ACC112 (cell line): ENCODE measurements around the gene SMOC2.

ENCODE experiments used
- H2AFZ ChIP-seq: fragments of 200-600 bp; sonication (generic); one replicate; pipeline ENCODE4 v1.6.0; 2017; ENCODE audit warnings: antibody characterized with exemption, low read length; ENCODE audit not compliant: unreplicated experiment
- H3K27ac ChIP-seq: fragments of 200-600 bp; sonication (generic); 2 replicates; pipeline ENCODE4 v1.5.1; 2014; ENCODE audit warnings: low read depth, mild to moderate bottlenecking, antibody characterized with exemption, low read length, moderate library complexity
- H3K27me3 ChIP-seq: fragments of 200-600 bp; sonication (generic); 2 replicates; pipeline ENCODE4 v1.6.1; 2014; ENCODE audit warnings: mild to moderate bottlenecking, antibody characterized with exemption, low read length, moderate library complexity, mixed read lengths; ENCODE audit not compliant: insufficient read depth
- H3K36me3 ChIP-seq: fragments of 200-600 bp; sonication (generic); 2 replicates; pipeline ENCODE4 v1.6.1; 2016; ENCODE audit warnings: mild to moderate bottlenecking, antibody characterized with exemption, low read length, moderate library complexity, mixed read lengths; ENCODE audit not compliant: insufficient read depth
- H3K4me1 ChIP-seq: fragments of 200-600 bp; sonication (generic); one replicate; pipeline ENCODE4 v1.6.1; 2016; ENCODE audit warnings: low read length, mixed read lengths; ENCODE audit not compliant: insufficient read depth, unreplicated experiment, control insufficient read depth
- H3K4me3 ChIP-seq: fragments of 200-600 bp; sonication (generic); 2 replicates; pipeline ENCODE4 v1.5.1; 2014; ENCODE audit warnings: mild to moderate bottlenecking, low read depth, low read length
- H3K79me2 ChIP-seq: fragments of 200-600 bp; sonication (generic); one replicate; pipeline ENCODE4 v1.6.0; 2016; ENCODE audit warnings: low read length; ENCODE audit not compliant: control insufficient read depth, unreplicated experiment, insufficient read depth

SMOC2 gene

GRCh38 chr6:168447700-168448099, 6.7 kb downstream of the SMOC2 start:
- Histone ChIP-seq H3K79me2 (peaks cover 3% of the 10 kb centered on the region), H3K27ac (no peak overlapping the region), H2AFZ (no peak overlapping the region), H3K36me3 (no peaks in the 10 kb centered on the region), H3K4me1 (no peaks in the 10 kb centered on the region), H3K4me3 (no peak overlapping the region), H3K27me3 (no peaks in the 10 kb centered on the region)

GRCh38 chr6:168448243-168448855, 7.4 kb downstream of the SMOC2 start:
- no peak overlapping the region for H3K4me3 ChIP-seq
- H3K79me2 ChIP-seq: peaks cover 3% of the 10 kb centered on the region
- H3K27me3 ChIP-seq: no peaks in the 10 kb centered on the region
- no peak overlapping the region for H3K27ac ChIP-seq
- H3K4me1 ChIP-seq: peaks cover 3% of the 10 kb centered on the region
- no peaks in the 10 kb centered on the region for H3K36me3 ChIP-seq
- H2AFZ ChIP-seq: no peak overlapping the region

- Histone ChIP-seq H3K4me1 (peaks cover 3% of the 10 kb centered on the region), H2AFZ (no peak overlapping the region), H3K27me3 (no peaks in the 10 kb centered on the region), H3K36me3 (no peaks in the 10 kb centered on the region), H3K27ac (no peak overlapping the region), H3K4me3 (no peak overlapping the region), H3K79me2 (no peaks in the 10 kb centered on the region)
Observed at GRCh38 chr6:168450917-168451316, 9.9 kb downstream of the SMOC2 start.

GRCh38 chr6:168451805-168452517, 11.0 kb downstream of the SMOC2 start:
- no peak overlapping the region for H2AFZ ChIP-seq

DNA sequence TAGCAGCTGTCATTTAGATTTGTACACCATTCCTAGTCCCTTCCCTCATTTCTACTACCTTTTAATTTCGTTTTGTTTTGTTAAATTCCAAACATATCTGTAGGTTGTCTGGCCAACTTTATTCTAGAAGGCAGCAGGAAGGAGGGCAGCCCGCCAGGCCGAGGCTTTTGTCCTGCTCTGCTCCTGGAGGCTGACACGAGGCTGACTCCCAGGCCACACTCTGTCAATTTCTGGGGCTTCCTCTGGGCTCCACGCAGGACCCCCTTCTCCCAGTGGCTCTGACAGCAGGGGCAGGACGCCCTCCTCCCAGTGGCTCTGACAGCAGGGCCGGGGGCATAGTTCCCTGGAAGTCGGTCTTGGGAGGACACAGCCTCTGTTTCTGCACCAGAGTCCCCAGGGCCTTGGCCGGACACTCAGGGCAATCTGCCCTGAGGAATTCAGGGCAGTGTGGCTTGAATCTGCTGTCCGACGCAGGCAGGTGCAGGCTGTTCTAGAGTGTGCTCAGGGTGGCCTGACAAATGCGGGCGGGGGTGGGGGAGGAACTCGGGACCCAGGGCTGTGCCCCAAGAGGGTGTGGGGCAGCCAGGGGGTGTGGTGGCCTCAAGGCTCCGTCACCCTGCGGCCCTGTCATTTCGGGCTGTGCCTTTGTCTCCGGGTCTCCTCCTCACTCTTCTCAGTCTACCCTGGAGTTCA, 11.8 kb downstream of the SMOC2 start:
- Histone ChIP-seq H3K36me3 (no peaks in the 10 kb centered on the region), H3K27me3 (no peaks in the 10 kb centered on the region), H3K4me1 (peaks cover 3% of the 10 kb centered on the region), H3K27ac (no peak overlapping the region), H3K4me3 (no peak overlapping the region), H3K79me2 (no peaks in the 10 kb centered on the region), H2AFZ (no peak overlapping the region)

More at GRCh38 chr6:168451805-168452517, 11.0 kb downstream of the SMOC2 start:
- H3K27me3 ChIP-seq: no peaks in the 10 kb centered on the region
- no peak overlapping the region for H3K4me3 ChIP-seq
- peaks cover 3% of the 10 kb centered on the region for H3K4me1 ChIP-seq
- H3K36me3 ChIP-seq: no peaks in the 10 kb centered on the region
- no peaks in the 10 kb centered on the region for H3K79me2 ChIP-seq
- H3K27ac ChIP-seq: no peak overlapping the region

DNA sequence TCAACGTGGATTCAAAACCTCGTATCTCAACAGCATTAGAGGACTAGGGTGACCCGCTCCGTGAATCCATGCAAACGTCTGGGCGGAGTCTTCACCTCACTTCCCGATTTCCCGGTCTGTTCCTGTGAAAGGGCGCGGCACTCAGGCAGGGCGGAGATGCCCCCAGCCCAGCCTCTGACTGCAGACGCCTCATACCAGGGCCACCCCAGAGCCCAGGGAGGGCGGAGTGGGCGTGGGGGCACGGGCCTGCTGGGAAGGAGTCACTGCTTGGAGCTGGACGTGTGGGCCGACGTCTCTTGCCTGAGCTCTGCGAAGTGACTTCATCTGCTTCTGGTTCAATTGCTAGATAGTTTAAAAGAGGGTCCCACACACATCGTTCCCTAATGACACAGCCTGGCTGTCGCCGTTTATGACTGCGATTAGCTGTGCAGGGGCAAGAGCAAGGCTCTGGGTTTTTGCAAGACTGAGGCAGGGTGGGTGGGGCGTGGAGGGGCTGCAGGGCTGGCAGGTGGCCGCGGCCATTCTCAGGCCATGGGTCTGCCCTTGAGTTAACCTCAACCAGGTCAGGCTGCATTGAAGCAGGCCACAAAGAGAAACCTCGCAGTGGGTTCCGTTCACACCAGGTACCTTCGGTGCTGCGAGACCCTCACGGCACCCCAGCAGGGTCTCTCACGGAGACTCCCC, 15.0 kb downstream of the SMOC2 start:
- Histone ChIP-seq H3K36me3 (no peaks in the 10 kb centered on the region), H3K79me2 (no peaks in the 10 kb centered on the region), H2AFZ (no peak overlapping the region), H3K4me1 (peaks cover 3% of the 10 kb centered on the region), H3K4me3 (no peak overlapping the region), H3K27me3 (no peaks in the 10 kb centered on the region), H3K27ac (no peak overlapping the region)

- H3K4me1 ChIP-seq: peaks cover 3% of the 10 kb centered on the region
- H3K27ac ChIP-seq: no peak overlapping the region
- H2AFZ ChIP-seq: no peak overlapping the region
- no peaks in the 10 kb centered on the region for H3K36me3 ChIP-seq
- no peak overlapping the region for H3K4me3 ChIP-seq
- H3K27me3 ChIP-seq: no peaks in the 10 kb centered on the region
- H3K79me2 ChIP-seq: no peaks in the 10 kb centered on the region
Observed at GRCh38 chr6:168456907-168457652, 16.1 kb downstream of the SMOC2 start.

DNA sequence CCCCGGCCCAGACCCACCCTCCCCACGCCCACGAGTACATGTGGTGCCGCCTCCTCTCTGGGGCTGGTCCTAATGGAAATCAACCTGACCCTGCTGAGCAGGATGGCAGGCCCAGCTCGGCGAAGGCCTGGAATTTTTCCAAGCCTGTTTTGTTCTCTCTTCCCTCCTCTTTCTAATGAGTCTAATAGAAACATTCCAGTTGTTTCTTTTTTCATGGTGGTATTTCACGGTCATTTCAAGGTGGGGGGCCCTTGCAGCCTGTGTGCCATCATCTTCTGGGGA, 16.6 kb downstream of the SMOC2 start:
- no peak overlapping the region for H2AFZ ChIP-seq
- no peaks in the 10 kb centered on the region for H3K79me2 ChIP-seq
- H3K4me1 ChIP-seq: peaks cover 3% of the 10 kb centered on the region
- H3K27ac ChIP-seq: no peak overlapping the region
- H3K36me3 ChIP-seq: no peaks in the 10 kb centered on the region
- no peaks in the 10 kb centered on the region for H3K27me3 ChIP-seq
- no peak overlapping the region for H3K4me3 ChIP-seq

- no peak overlapping the region for H3K4me3 ChIP-seq
- no peaks in the 10 kb centered on the region for H3K36me3 ChIP-seq
- H3K27ac ChIP-seq: no peak overlapping the region
- H3K79me2 ChIP-seq: no peaks in the 10 kb centered on the region
- H3K4me1 ChIP-seq: no peaks in the 10 kb centered on the region
- H2AFZ ChIP-seq: no peak overlapping the region
- H3K27me3 ChIP-seq: no peaks in the 10 kb centered on the region
Observed at GRCh38 chr6:168458101-168458500, 17.1 kb downstream of the SMOC2 start.

DNA sequence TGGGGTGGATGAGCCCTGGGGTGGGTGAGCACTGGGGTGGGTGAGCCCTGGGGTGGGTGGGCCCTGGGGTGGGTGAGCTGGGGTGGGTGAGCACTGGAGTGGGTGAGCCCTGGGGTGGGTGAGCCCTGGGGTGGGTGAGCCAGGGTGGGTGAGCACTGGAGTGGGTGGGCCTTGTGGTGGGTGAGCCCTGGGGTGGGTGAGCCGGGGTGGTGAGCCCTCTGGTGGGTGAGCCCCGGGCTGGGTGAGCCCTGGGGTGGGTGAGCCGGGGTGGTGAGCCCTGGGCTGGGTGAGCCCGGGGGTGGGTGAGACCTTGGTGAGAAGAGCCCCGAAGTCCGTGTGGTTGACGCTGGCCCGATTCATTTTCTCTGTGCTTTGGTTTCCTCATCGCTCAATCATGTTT, 18.6 kb downstream of the SMOC2 start:
- Histone ChIP-seq H3K4me1 (no peaks in the 10 kb centered on the region), H2AFZ (no peak overlapping the region), H3K27ac (no peak overlapping the region), H3K36me3 (no peaks in the 10 kb centered on the region), H3K79me2 (no peaks in the 10 kb centered on the region), H3K27me3 (no peaks in the 10 kb centered on the region), H3K4me3 (no peak overlapping the region)
